ENCODE results near the gene KCNMB2. TPM values are rescaled to one million over a fixed set of nuclear protein-coding genes. Genes with fewer than 3 reads are reported as not detected.
"Not testable (repeated sequence)": the region's sequence is repeated elsewhere in the genome, so short reads cannot be mapped to it uniquely, and the experiment has no call there.

Gene KCNMB2
- not detected in 2 replicates for total RNA-seq (2014; rRNA removed; shearing (Covaris generic))

- DNase-seq (ENCODE audit: low spot score), result no peak
These were observed at the start of gene KCNMB2 for GRCh38 chr3:178536211-178537079. Gene KCNMB2, plus strand, starts transcription at chr3:178536436.

DNA sequence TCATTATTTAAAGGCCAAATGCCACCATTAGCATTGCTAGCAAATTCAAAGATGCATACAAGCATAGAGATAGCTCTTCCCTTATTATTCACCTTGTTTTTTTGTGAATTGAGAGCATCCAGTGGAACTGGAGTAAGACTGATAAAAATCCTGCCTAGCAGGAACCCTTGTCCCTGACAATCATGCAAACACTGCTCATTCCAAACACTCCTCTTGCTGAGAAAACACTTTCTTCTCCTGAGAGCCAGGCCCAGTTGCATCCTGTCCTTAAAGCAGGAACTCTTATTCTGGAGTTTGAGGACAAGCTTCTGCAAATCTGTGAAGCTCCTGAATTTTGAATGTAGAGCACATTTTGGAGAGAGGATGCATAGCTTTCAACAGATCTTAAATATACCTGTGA is 49.3 kb upstream of the KCNMB2 start:
- DNase-seq (ENCODE audit: low spot score), result no peak

DNA sequence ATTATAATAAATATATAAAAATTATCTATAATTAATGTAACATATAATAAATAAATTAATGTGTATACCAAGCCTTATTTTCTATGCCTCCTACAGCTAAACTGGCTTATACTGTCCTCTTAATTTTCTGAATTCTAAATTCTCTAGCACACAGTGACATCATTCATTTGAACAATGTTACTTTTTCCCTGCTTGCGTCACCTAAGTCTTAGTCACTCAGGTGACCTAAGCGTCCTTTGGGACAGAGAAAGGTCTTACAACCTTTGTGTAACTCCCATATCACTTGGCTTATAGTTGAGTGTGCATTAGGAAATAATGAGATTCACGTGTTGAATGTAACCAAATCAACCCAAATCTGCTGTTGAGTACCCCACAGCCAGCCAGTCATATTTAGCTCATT is 48.5 kb upstream of the KCNMB2 start:
- no peak for DNase-seq (ENCODE audit: low spot score)

DNA sequence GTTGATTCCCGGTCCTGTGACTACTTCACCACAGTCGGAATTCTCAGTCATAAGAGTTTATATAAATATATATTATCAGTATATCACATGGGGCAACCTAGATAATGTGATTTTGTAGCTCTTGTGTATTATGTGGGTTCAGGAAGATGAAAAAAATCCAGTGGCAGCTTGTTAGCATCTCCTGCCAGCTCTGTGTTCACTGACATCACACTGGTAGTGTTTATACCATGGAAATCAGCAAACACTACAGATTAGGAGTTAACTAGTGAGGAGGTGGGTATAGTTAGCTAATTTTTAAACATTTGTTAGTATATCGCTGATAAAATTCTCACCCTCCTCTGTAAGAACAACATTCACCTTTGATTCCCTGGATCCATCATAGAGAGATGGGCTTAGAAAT is 44.5 kb upstream of the KCNMB2 start:
- no peak for DNase-seq (ENCODE audit: low spot score)

GRCh38 chr3:178492491-178492890 is 43.7 kb upstream of the KCNMB2 start:
- no peak for DNase-seq (ENCODE audit: low spot score)

GRCh38 chr3:178494386-178494785 is 41.9 kb upstream of the KCNMB2 start:
- no peak for DNase-seq (ENCODE audit: low spot score)

DNA sequence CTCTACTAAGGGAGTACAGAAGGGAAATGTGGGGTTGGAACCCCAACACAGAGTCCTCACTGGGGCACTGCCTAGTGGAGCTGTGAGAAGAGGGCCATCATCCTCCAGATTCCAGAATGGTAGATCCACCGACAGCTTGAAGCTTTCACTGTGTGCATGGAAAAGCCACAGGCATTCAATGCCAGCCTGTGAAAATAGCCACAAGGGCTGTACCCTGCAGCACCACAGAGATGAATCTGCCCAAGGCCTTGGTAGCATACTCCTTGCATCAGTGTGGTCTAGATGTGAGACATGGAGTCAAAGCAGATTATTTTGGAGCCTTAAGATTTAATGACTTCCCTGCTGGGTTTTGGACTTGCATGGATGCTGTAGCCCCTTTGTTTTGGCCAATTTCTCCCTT is 39.3 kb upstream of the KCNMB2 start:
- no peak for DNase-seq (ENCODE audit: low spot score)

- no peak for DNase-seq (ENCODE audit: low spot score)
These were observed 37.4 kb upstream of the KCNMB2 start for GRCh38 chr3:178498871-178499270.

GRCh38 chr3:178500631-178501030 is 35.6 kb upstream of the KCNMB2 start:
- DNase-seq (ENCODE audit: low spot score), result no peak

GRCh38 chr3:178504128-178504527 is 32.1 kb upstream of the KCNMB2 start:
- DNase-seq (ENCODE audit: low spot score), result no peak

- DNase-seq (ENCODE audit: low spot score), result no peak
These were observed 30.4 kb upstream of the KCNMB2 start for GRCh38 chr3:178505832-178506231.

DNA sequence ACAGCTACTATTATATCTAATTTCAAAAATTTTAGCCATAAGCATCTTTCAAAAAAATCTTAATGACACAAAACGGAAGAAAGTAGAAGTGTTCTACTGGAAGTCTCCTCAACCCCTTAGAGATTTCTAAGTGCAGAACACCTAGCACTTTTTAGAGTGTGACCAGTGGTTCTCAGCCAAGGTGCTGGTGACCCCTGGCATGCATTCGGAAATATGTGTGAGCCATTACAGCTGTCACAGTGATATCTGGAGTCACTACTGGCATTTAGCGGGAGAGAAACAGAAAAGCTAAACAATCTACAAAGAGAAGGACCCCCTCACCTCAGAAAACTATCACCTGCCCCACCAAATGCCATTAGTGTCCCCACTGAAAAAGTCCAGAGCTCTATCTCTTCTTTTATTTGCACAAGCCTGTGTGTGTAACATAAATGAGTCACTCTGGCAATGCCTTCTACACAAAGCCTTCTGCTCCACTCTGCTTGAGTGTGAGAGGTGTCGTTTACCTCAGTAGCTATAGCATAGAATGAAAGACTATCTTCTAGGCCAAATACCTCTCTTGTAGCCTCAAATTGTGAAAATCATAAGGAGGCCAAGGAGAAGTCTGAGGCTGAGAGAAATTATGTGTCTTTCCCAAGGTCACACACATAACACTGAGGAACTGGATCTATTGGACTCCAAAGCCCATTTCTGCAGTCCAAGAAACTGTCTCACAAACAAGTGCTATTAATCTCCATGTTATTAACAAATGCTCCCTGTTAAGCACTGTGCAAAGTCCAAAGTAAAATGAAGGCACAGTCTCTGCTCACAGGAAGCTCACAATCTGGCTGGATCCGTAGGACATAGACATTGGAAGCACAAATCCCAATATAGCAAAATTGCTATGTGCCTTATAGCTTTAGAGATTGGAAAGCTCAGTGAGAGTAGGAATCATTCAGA is 28.5 kb upstream of the KCNMB2 start:
- DNase-seq (ENCODE audit: low spot score), result no peak

DNA sequence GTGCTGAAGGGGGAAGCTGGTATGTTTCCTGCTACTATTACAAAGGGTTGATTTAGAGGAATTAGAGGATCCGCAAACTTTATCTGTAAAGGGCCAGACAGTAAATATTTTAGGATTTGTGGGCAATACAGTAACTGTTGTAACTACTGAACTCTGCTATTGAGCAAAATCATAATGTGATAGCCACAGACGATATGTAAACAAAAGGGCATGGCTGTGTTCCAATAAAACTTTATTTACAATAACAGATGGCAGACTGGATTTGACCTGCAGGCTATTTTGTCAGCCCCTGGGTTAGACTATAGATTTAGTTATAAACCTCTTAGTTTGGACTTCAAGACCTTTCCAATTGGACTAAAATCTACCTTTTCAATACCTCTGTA is 27.8 kb upstream of the KCNMB2 start:
- DNase-seq (ENCODE audit: low spot score), result no peak

GRCh38 chr3:178510496-178510895 is 25.7 kb upstream of the KCNMB2 start:
- no peak for DNase-seq (ENCODE audit: low spot score)

DNA sequence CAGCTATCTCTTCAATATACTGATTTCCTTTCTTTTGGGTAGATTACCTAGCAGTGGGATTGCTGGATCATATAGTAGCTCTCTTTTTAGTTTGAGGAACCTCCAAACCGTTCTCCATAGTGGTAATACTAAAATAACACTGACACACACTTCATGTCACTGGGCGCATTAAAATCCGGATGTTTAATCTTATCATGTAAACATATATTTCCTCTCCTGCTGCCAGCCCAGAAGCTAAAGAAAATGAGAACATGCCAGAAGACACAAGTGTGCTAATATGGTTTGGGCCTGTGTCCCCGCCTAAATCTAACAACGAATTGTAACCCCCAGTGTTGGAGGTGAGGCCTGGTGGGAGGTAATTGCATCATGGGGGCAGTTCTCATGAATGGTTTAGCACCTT is 23.6 kb upstream of the KCNMB2 start:
- no peak for DNase-seq (ENCODE audit: low spot score)

- no peak for DNase-seq (ENCODE audit: low spot score)
These were observed 22.5 kb upstream of the KCNMB2 start for GRCh38 chr3:178513546-178514380.

DNA sequence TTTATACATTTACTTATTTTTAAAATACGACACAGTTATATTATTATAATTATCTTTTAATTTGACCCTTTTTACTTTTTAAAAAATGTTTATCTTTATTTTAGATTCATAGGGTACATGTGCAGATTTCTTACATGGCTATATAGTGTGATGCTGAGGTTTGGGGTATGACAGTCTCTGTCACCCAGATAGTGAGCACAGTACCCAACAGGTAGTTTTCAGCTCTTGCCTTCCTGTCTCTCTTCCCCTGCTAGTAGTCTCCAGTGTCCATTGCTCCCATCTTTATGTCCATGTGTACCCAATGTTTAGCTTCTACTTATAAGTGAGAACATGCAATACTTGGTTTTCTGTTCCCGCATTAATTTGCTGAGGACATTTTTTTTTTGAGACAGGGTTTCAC is 21.8 kb upstream of the KCNMB2 start:
- DNase-seq (ENCODE audit: low spot score), result no peak

DNA sequence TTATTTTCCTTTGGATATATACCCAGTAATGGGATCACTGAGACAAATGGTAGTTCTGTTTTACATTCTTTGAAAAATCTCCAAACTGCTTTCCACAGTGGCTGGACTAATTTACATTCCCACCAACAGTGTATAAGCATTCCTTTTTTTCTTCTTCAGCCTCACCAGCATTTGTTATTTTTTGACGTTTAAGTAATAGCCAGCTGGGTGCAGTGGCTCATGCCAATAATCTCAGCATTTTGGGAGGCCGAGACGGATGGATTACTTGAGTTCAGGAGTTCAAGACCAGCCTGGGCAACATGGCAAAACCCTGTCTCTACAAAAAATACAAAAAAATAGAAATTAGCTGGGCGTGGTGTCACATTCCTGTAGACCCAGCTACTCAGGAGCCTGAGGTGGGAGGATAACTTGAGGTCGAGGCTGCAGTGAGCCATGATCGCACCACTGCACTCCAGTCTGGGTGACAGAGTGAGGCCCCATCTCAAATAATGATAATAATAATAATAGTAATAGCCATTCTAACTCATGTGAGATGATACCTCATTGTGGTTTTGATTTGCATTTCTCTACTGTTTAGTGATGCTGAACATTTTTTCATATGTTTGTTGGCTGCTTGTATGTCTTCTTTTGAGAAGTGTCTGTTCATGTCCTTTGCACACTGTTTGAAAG is 21.0 kb upstream of the KCNMB2 start:
- not testable (repeated sequence) for DNase-seq (ENCODE audit: low spot score)

DNA sequence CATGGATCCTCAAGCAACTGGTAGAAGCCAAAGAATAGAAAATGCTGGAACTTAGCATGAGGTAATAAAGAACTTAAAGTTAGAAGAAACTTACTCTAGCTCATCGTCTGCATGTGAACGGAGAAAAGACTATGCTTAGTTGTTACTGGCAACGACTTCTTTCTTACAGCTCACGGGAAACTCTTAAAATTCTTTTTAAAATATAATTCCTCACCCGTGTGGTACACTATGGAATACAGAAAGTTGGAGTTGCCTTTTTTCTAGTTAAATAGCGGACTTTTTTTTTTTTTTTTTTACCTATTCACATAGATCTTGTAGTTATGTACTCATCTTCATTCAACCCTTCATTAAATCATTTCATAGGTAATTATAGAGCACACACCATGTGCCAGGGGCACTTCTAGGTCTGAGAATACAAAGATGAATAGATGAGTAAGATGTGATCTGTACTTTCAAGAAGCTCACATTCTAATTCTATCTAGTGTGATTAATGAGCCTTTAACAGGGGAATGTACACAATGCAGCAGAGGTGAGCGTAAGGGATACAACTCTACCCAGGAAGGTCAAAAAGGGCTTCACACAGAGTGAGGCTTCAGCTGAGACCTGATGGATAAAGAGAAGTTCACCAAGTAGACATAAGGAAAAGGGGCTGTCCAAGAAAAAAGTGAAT is 18.4 kb upstream of the KCNMB2 start:
- no peak for DNase-seq (ENCODE audit: low spot score)

DNA sequence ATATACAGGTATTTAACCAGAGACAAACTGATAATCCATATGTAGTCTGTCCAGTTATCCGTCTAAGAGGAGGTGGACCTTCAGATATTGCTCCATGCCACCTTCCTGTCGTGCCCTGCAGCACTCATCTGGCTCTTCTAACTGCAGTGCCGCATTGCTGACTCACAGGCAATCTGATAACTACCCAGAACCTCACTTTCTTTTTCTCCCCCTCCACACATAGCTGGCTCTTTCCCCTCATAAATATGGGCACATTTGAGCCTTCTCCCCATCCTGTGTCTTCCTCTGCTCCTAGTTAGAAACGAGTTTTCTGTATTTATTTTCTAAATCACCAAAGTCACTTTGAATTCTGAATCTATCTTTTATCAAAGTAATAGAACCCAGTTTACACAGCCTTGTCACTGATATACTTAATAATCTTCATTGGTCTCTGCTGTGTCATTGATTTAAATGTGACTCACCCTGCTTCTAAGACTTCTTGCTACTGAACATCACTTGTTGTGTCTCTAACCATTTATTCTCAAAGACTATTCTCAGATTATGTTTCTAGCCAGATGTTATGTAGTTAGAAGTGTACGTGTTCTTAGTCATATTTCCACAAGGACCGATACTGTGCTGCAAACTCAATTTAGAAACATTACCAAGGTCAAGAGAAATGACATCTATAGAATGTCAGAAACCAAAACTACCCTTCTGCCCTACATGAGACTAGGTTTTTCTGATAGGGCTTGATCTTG is 17.4 kb upstream of the KCNMB2 start:
- peak; percentile 49 for DNase-seq (ENCODE audit: low spot score)

All from A172 (cell line).